ENCODE measurements around the gene CPXM2. TPM values are rescaled to one million over a fixed set of nuclear protein-coding genes. Genes with fewer than 3 reads are reported as not detected.

The CPXM2 gene
- total RNA-seq, 2 experiments from 2014 or later, result not detected

DNA sequence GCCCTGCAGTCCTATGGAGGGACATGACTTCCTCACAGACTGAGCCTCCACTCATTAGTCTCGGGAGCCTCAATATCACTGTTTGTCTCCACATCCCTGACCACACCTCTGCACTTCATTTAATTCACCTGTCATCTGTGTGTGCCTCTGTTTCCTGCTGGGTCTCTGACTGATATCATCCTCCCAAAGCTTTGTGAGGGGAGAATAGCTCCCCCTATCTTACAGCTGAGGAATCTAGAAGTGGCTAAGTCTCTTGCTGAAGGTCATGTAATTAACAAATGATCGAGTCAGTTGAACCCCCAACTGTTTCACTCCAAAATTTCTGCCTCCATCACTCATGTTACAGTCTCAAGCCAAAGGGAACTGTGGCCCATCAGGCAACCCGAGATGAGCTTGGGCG, 5.5 kb upstream of the CPXM2 start:
- no peak overlapping the region for H3K4me3 Mint-ChIP-seq
- no peaks in the 10 kb centered on the region for H3K4me1 ChIP-seq (ENCODE audit: insufficient read depth, low read length)
- no peaks in the 10 kb centered on the region for H3K36me3 ChIP-seq (ENCODE audit: insufficient read depth, low read length)
- H3K36me3 Mint-ChIP-seq (ENCODE audit: low read depth), result no peaks in the 10 kb centered on the region
- H3K4me1 Mint-ChIP-seq (ENCODE audit: low read depth), result no peaks in the 10 kb centered on the region
- no peak overlapping the region for H3K27ac Mint-ChIP-seq
- H3K4me3 ChIP-seq (ENCODE audit: low read length), result no peak overlapping the region
- ChIA-PET POLR2A (no interaction called here), CTCF (no interaction called here)
- intact Hi-C loops (cut with DNase I, micrococcal nuclease), result no loop called here
- H3K9me3 Mint-ChIP-seq, result peaks cover 4% of the 10 kb centered on the region
- H3K27me3 Mint-ChIP-seq, result peaks cover 25% of the 10 kb centered on the region
- DNase-seq (no peak), ATAC-seq (ENCODE audit: poor library complexity) (no peak)
- peaks cover 0 to 4% of the 10 kb centered on the region in 2 experiments for H3K9me3 ChIP-seq (ENCODE audit: control insufficient read depth in 1 of 2, insufficient read depth in 1 of 2, low read length in 2 of 2)
- no peak overlapping the region for H3K27ac ChIP-seq (ENCODE audit: low read depth in 1 of 2, low read length in 2 of 2)
- H3K27me3 ChIP-seq (ENCODE audit: control insufficient read depth in 1 of 2, insufficient read depth in 2 of 2, low read length in 2 of 2), result peaks cover 0 to 3% of the 10 kb centered on the region in 2 experiments
- TF ChIP-seq, protein P1, sequence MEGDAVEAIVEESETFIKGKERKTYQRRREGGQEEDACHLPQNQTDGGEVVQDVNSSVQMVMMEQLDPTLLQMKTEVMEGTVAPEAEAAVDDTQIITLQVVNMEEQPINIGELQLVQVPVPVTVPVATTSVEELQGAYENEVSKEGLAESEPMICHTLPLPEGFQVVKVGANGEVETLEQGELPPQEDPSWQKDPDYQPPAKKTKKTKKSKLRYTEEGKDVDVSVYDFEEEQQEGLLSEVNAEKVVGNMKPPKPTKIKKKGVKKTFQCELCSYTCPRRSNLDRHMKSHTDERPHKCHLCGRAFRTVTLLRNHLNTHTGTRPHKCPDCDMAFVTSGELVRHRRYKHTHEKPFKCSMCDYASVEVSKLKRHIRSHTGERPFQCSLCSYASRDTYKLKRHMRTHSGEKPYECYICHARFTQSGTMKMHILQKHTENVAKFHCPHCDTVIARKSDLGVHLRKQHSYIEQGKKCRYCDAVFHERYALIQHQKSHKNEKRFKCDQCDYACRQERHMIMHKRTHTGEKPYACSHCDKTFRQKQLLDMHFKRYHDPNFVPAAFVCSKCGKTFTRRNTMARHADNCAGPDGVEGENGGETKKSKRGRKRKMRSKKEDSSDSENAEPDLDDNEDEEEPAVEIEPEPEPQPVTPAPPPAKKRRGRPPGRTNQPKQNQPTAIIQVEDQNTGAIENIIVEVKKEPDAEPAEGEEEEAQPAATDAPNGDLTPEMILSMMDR (IDR thresholded peaks at IDR 0.05), result no peak

DNA sequence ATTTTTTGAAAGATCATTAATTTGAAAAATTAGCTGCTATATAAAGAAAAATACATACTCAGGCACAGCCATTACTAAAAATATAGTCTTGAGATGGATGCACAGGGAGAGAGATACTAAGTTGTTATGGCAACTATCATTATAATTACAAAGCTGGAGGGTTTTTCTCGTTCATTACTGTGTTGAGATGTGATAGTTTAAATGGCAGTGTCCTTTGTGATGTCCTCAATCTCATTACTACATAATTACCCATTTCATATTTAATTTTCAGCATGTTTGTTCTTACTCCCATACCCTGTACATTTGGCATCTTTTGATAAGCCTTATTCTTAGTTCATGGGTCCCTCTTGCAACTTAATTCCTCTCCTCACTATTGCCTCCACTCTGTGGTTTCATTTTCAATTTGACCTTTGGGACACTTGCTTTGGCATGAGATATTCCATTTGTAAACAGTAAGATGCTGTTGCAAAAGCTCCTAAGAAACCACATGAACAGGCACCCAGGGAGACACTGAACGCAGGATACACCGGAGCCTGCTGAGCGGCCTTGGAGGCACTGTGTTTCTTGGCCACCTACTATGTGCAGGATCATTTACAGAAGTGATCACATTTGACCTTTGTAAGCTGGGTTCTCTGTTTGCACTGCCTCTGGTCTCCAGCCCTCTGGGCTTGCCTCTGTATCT, 4.8 kb upstream of the CPXM2 start:
- Histone ChIP-seq H3K4me3 (ENCODE audit: low read length) (no peak overlapping the region), H3K4me1 (ENCODE audit: insufficient read depth, low read length) (no peaks in the 10 kb centered on the region), H3K36me3 (ENCODE audit: insufficient read depth, low read length) (no peaks in the 10 kb centered on the region), H3K27ac (ENCODE audit: low read depth in 1 of 2, low read length in 2 of 2) (no peak overlapping the region), H3K27me3 (ENCODE audit: control insufficient read depth in 1 of 2, insufficient read depth in 2 of 2, low read length in 2 of 2) (peaks cover 0 to 3% of the 10 kb centered on the region in 2 experiments), H3K9me3 (ENCODE audit: control insufficient read depth in 1 of 2, insufficient read depth in 1 of 2, low read length in 2 of 2) (peaks cover 0 to 4% of the 10 kb centered on the region in 2 experiments)
- ChIA-PET CTCF (no interaction called here), POLR2A (no interaction called here)
- H3K36me3 Mint-ChIP-seq (ENCODE audit: low read depth), result no peaks in the 10 kb centered on the region
- intact Hi-C loops (cut with DNase I, micrococcal nuclease), result no loop called here
- H3K27me3 Mint-ChIP-seq, result peaks cover 24% of the 10 kb centered on the region
- TF ChIP-seq, protein P1 (IDR thresholded peaks at IDR 0.05), result no peak
- ATAC-seq (ENCODE audit: poor library complexity), result no peak
- H3K4me1 Mint-ChIP-seq (ENCODE audit: low read depth), result no peaks in the 10 kb centered on the region
- H3K9me3 Mint-ChIP-seq, result peaks cover 4% of the 10 kb centered on the region
- DNase-seq, result no peak
- H3K4me3 Mint-ChIP-seq, result no peak overlapping the region
- H3K27ac Mint-ChIP-seq, result no peak overlapping the region

DNA sequence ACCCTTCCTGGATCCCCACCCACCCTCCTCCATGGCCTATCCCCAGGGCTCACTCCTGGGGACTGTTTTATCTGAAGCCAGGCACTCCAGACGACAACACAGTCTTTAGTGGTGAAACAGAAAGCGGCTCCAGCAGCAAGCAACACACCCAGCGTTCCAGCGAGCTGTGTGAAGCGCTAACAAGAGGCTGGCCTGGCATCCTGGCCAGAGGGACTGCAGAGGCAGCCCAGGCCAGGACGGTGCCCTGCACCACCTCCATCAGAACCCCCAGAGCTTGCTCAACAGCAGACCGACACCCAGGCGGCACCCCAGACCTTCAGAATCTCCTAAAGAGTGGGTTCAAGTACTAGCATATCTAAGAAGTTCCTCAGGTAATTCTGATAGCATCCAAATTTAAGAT, 2.0 kb upstream of the CPXM2 start:
- intact Hi-C loops (cut with DNase I, micrococcal nuclease), result no loop called here
- no peaks in the 10 kb centered on the region for H3K36me3 ChIP-seq (ENCODE audit: insufficient read depth, low read length)
- Mint-ChIP-seq H3K9me3 (no peaks in the 10 kb centered on the region), H3K4me3 (no peak overlapping the region), H3K27ac (no peak overlapping the region), H3K27me3 (peaks cover 45% of the 10 kb centered on the region), H3K36me3 (ENCODE audit: low read depth) (no peaks in the 10 kb centered on the region), H3K4me1 (ENCODE audit: low read depth) (no peaks in the 10 kb centered on the region)
- DNase-seq (no peak), ATAC-seq (ENCODE audit: poor library complexity) (no peak)
- H3K4me3 ChIP-seq (ENCODE audit: low read length), result no peak overlapping the region
- POLR2A ChIA-PET, result no interaction called here
- CTCF ChIA-PET, result no interaction called here
- TF ChIP-seq, protein P1 (IDR thresholded peaks at IDR 0.05), result no peak
- H3K4me1 ChIP-seq (ENCODE audit: insufficient read depth, low read length), result no peaks in the 10 kb centered on the region
- peaks cover 0 to 5% of the 10 kb centered on the region in 2 experiments for H3K9me3 ChIP-seq (ENCODE audit: control insufficient read depth in 1 of 2, insufficient read depth in 1 of 2, low read length in 2 of 2)
- no peak overlapping the region for H3K27ac ChIP-seq (ENCODE audit: low read depth in 1 of 2, low read length in 2 of 2)
- peaks cover 10 to 13% of the 10 kb centered on the region in 2 experiments for H3K27me3 ChIP-seq (ENCODE audit: control insufficient read depth in 1 of 2, insufficient read depth in 2 of 2, low read length in 2 of 2)

Measured in CD4-positive, alpha-beta T cell (primary cell).